Measurements from ENCODE around the gene EFNA5.

EFNA5 gene
- total RNA-seq, result 0.06 to 5.4 (median 0.74) reads per million in 9 experiments

DNA sequence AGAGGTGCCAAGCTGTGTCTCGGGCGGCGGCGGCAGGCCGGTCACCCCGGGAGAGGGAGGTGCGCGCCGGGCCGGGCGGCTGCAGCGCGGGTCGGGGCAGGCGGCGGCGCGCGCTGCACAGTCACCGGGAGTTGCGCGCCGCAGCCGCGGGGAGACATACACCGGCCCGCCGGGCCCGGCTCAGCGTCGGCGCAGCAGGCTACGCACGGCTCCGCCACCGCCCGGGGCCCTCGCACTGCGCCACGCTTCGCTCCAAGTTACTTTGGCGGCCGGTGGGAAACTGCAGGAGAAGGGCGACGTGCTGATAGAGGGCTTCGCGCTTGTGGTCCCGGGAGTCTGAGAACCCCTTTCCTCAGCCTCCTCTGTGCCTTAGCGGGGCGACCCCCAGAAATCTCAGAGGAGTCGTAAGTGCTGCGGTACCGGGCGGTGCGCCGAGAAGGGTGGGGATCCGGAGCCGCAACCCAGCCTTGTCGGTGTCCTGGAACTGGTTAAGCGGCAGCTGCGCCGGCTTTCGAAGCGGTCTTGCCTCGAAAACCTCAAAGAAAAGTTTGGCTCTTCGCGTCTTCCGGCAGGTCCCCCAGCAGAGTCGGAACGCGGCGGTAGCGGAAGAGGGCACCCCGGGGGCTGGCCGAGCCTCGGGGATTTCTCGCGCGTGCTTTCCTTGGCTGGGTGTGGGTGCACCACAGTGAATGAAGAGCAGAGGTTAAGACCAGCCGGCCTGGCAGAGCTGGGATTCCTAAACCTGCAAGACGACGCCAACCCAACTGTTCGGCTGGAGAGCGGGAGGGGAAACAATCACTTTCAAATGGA lies at the start of gene EFNA5:
Gene EFNA5 (minus strand): TSS at position 6 of the 810 bp plus-strand sequence.
- peaks cover 15% of the 10 kb centered on the region for H3K36me3 Mint-ChIP-seq (ENCODE audit: insufficient read depth)
- H3K4me3 Mint-ChIP-seq, result peak within 1 kb of the TSS; percentile 77 to 78
- DNase-seq (peak; percentile 11 to 40 (median 20)), ATAC-seq (replicated peaks) (peak; percentile 53)
- H3K9me3 Mint-ChIP-seq, result no peaks in the 10 kb centered on the region
- H3K27ac Mint-ChIP-seq, result no peak within 1 kb of the TSS
- peaks cover 56 to 81% of the 10 kb centered on the region in 2 donors for H3K27me3 Mint-ChIP-seq
- peaks cover 28 to 31% of the 10 kb centered on the region in 2 donors for H3K4me1 Mint-ChIP-seq (ENCODE audit: low read depth in 2 of 2)

DNA sequence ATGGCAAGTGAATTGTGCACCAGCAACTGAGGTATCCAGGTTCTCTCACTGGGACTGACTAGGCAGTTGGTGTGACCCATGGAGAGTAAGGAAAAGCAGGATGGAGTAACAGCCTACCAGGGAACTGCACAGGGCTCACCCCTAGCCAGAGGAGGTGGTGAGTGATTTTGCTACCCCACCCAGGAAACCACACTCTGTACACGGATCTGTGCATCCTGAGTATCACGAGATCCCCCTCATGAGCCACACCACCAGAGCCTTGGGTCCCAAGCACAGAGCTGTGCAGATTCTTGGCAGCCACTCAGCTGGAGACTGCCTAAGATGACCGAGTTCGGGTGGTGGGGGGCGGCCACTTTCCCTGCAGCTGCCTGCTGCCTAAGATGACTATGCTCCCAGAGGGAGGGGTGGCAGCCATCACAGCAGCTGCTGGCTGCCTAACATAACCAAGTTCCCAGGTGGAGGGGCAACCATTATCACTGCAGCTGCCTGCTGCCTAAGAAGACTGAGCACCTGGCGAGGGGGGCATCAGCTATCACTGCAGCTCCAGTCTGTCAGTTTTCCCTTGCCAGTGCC lies 48.4 kb upstream of the EFNA5 start:
- no peak for DNase-seq
- peaks cover 4% of the 10 kb centered on the region for H3K36me3 Mint-ChIP-seq (ENCODE audit: insufficient read depth)
- H3K9me3 Mint-ChIP-seq, result peaks cover 12 to 14% of the 10 kb centered on the region in 2 donors
- peaks cover 11 to 26% of the 10 kb centered on the region in 2 donors for H3K27me3 Mint-ChIP-seq
- ATAC-seq (replicated peaks), result no peak
- no peak overlapping the region for H3K4me3 Mint-ChIP-seq
- no peaks in the 10 kb centered on the region for H3K4me1 Mint-ChIP-seq (ENCODE audit: low read depth in 2 of 2)
- H3K27ac Mint-ChIP-seq, result no peak overlapping the region

DNA sequence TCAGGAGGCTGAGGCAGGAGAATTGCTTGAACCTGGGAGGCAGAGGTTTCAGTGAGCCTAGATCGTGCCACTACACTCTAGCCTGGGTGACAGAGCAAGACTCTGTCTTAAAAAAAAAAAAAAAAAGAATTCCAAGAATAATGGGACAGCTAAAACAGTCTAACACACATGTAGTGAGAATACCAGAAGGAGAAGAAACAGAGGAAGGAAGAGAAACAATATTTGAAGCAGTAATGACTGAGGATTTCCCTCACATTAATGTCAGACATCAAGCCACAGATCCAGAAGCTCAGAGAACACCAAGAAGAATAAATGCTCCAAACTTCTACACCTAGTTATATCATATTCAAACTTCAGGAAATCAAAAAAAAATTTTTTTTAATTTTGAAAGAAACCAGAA lies 47.1 kb upstream of the EFNA5 start:
- DNase-seq (no peak), ATAC-seq (replicated peaks) (no peak)
- H3K4me3 Mint-ChIP-seq, result no peak overlapping the region
- no peak overlapping the region for H3K27ac Mint-ChIP-seq
- H3K36me3 Mint-ChIP-seq (ENCODE audit: insufficient read depth), result no peaks in the 10 kb centered on the region
- H3K27me3 Mint-ChIP-seq, result peaks cover 14 to 30% of the 10 kb centered on the region in 2 donors
- no peaks in the 10 kb centered on the region for H3K4me1 Mint-ChIP-seq (ENCODE audit: low read depth in 2 of 2)
- H3K9me3 Mint-ChIP-seq, result peaks cover 11 to 14% of the 10 kb centered on the region in 2 donors

DNA sequence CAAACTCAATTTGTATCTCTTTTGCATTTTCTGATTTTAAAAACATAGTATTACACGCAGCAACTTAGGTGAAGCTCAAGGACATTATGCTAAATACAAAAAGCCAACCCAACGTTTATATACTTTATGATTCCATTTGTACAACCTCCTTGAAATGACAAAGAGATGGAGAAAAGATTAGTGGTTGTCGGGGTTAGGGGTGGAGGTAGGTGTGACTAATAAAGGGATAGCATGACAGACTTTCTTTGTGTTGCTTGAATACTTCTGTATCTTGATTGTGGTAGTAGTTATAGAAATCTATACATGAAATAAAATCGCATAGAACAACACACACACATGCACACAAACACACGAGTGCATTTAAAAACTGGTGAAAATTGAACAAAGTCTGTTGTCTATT lies 42.5 kb upstream of the EFNA5 start:
- Mint-ChIP-seq H3K27ac (no peak overlapping the region), H3K4me3 (no peak overlapping the region), H3K4me1 (ENCODE audit: low read depth in 2 of 2) (no peaks in the 10 kb centered on the region), H3K36me3 (ENCODE audit: insufficient read depth) (no peaks in the 10 kb centered on the region), H3K9me3 (no peaks in the 10 kb centered on the region), H3K27me3 (peaks cover 14 to 15% of the 10 kb centered on the region in 2 donors)
- no peak for ATAC-seq (replicated peaks)
- DNase-seq, result no peak

DNA sequence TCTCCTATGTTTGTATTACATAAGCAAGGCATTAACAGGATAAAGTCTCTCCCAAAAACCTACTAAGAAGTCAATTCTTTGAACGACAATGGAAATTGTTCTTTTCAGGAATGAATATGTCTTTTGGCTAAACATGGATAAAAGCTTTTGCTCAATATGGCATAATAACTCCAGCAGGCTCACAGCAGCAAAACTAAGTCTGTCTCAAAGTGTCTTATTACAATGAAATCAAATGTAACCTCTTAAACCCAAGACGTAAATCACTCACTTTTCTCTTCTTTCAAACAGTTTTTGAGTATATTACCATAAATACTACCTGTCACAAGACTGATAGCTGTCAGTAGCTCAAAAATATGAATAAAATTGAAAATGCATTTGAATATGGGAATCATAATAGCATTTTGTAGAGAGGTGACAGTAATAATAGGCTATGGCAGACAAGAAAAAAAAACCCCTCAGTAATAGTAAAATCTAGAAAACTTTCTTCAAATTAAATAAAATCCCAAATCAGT lies 41.7 kb upstream of the EFNA5 start:
- Mint-ChIP-seq H3K4me1 (ENCODE audit: low read depth in 2 of 2) (no peaks in the 10 kb centered on the region), H3K4me3 (no peak overlapping the region), H3K9me3 (peaks cover 3 to 8% of the 10 kb centered on the region in 2 donors), H3K27ac (no peak overlapping the region), H3K27me3 (peaks cover 14 to 21% of the 10 kb centered on the region in 2 donors), H3K36me3 (ENCODE audit: insufficient read depth) (no peaks in the 10 kb centered on the region)
- ATAC-seq (replicated peaks) (no peak), DNase-seq (no peak)

DNA sequence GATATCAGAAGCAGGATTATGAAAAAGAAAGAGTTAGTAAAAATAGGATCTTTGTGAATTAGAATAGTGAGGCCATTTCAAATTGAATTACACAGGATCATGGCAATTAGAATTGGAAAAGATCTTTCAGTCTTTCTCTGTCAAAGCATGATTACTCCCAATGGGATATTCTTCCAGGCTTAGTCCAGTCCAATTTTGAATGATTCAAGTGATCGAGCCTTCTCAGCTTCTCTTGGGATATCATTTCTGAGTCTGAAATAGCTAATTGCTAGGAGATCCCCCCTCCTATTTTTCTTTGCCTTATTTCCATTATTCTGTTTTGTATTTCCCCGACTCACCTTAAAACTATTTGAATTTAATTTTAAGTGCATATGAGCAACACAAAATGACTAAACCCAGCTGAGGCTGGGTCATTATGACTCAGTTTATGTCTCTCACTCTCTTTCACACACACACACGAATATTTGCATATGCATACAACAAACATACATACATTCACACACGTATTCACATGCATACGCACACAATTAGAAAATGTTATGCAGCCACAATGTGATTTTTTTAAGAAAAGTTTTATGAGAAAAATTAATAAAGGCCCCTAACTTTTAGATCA lies 34.8 kb upstream of the EFNA5 start:
- Mint-ChIP-seq H3K9me3 (peaks cover 3 to 11% of the 10 kb centered on the region in 2 donors), H3K4me3 (no peak overlapping the region), H3K4me1 (ENCODE audit: low read depth in 2 of 2) (no peaks in the 10 kb centered on the region), H3K27ac (no peak overlapping the region), H3K27me3 (peaks cover 29 to 34% of the 10 kb centered on the region in 2 donors), H3K36me3 (ENCODE audit: insufficient read depth) (no peaks in the 10 kb centered on the region)
- no peak for DNase-seq
- no peak for ATAC-seq (replicated peaks)

DNA sequence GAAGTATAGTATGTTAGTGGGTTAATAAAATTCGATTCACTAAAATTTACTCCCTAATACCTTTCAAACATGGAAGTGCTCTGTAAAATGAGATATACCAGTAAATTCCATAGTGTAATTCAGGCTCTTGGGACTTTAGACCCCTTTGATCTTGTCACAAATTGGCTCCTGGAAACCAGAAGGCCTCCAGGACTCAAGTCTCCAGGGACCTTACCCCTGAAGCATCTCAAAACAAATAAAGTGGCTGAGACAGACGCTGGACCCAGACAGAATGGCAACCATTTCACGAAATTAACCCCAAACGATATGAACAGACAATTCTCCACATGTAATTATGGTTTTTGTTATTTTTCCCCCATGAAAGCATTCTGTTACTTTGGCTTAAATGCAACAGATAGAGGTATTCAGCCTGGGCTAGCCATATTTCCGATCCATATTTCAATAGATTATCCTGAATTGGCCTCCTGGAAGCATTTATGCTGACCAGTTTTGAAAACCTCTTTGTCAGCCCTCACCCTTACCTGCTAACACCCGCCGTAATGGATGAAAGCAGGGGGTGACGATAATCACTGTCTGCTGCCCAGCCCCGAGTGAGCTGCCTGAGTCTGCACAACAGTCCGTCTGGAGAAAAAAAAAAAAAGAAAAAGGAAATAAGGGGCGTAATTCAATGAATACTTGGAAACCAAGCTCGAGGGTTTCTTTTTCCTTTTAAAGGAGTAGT lies 34.1 kb upstream of the EFNA5 start:
- no peak overlapping the region for H3K4me3 Mint-ChIP-seq
- DNase-seq, result no peak

DNA sequence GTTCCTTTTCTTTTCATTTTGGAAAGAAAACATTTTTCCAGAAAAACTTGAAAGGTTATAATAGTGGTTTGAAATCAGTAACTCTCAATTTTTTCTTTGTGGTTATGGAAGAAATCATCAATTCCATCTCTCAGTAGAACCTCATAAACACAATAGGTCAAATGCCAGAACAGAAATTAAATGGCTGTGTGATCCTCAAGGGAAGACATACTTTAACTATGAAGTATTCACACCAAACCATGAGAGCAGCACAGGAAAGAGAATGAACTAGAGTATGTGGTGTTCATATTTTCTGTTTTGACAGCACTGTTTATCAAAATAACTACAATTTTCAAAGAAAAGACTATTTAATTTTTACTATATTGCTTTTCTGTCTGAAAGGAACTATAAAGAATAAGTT lies 29.7 kb upstream of the EFNA5 start:
- no peak for DNase-seq
- no peak for ATAC-seq (replicated peaks)
- Mint-ChIP-seq H3K27me3 (peaks cover 24 to 27% of the 10 kb centered on the region in 2 donors), H3K4me3 (no peak overlapping the region), H3K9me3 (no peaks in the 10 kb centered on the region), H3K36me3 (ENCODE audit: insufficient read depth) (no peaks in the 10 kb centered on the region), H3K4me1 (ENCODE audit: low read depth in 2 of 2) (no peaks in the 10 kb centered on the region), H3K27ac (no peak overlapping the region)

More for the DNA sequence above, 34.1 kb upstream of the EFNA5 start:
- ATAC-seq (replicated peaks), result no peak
- no peaks in the 10 kb centered on the region for H3K4me1 Mint-ChIP-seq (ENCODE audit: low read depth in 2 of 2)
- no peak overlapping the region for H3K27ac Mint-ChIP-seq
- peaks cover 3 to 11% of the 10 kb centered on the region in 2 donors for H3K9me3 Mint-ChIP-seq
- H3K36me3 Mint-ChIP-seq (ENCODE audit: insufficient read depth), result no peaks in the 10 kb centered on the region
- H3K27me3 Mint-ChIP-seq, result peaks cover 29 to 34% of the 10 kb centered on the region in 2 donors

DNA sequence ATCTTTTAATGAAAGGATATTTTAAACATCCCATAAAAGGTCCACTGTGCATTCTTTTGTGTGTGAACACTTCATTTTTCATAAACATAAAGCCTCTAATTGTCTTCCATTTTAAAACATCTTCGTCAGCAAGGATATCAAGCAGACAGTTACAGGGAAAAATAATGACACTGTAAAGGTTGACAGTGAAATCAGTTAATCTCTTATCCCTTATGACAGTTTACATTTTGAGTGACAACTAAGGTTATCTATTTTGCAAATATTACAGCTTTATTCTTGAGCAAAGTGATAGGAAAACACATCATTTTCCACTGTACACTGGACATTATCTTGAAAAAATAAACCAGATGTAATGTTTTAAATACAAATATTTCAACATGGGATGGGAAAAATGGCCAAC lies 28.7 kb upstream of the EFNA5 start:
- ATAC-seq (replicated peaks) (no peak), DNase-seq (no peak)
- peaks cover 14 to 18% of the 10 kb centered on the region in 2 donors for H3K27me3 Mint-ChIP-seq
- no peaks in the 10 kb centered on the region for H3K9me3 Mint-ChIP-seq
- no peaks in the 10 kb centered on the region for H3K36me3 Mint-ChIP-seq (ENCODE audit: insufficient read depth)
- H3K27ac Mint-ChIP-seq, result no peak overlapping the region
- H3K4me3 Mint-ChIP-seq, result no peak overlapping the region
- H3K4me1 Mint-ChIP-seq (ENCODE audit: low read depth in 2 of 2), result no peaks in the 10 kb centered on the region

DNA sequence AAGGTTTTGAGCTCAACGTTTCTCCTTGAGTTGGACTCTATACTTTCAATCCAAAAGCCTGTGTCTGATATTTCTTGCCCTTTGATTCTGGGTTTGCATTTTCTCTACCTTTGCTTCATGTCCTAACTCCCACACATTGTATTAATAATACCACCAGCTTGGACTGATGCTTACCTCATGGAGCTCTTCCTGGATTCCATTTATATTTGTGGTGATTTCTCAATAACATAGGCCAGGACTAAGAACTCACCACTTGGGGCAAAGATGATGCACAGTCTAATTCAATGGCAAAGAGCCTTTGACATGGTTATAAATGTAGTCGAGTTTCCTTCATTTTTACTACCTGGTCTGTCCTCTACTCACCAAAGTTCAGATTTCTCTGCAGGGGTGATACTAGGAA lies 27.5 kb upstream of the EFNA5 start:
- Mint-ChIP-seq H3K36me3 (ENCODE audit: insufficient read depth) (no peaks in the 10 kb centered on the region), H3K27me3 (peaks cover 14 to 17% of the 10 kb centered on the region in 2 donors), H3K4me3 (no peak overlapping the region), H3K4me1 (ENCODE audit: low read depth in 2 of 2) (no peaks in the 10 kb centered on the region), H3K9me3 (no peaks in the 10 kb centered on the region), H3K27ac (no peak overlapping the region)
- no peak for ATAC-seq (replicated peaks)
- no peak for DNase-seq

DNA sequence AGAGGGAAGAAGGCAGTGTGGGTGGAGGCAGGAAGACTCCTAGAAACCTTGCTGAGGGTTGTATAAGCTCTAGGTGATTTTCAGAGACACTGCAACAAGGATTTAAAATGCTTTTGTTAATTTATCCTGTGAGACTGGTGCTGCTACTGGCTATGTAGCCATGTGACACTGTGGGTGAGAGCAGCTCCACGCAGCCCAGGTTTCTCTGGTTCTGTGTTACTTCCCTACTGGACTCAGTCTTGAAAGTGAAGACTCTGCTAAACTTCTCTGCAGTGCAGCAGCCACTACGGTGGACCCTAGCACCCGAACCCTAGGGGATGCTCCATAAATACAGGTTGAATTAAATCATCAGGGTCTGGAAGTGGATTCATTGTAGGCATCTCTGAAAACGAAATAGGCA lies 25.8 kb upstream of the EFNA5 start:
- DNase-seq (no peak), ATAC-seq (replicated peaks) (no peak)
- no peak overlapping the region for H3K4me3 Mint-ChIP-seq
- H3K4me1 Mint-ChIP-seq (ENCODE audit: low read depth in 2 of 2), result no peaks in the 10 kb centered on the region
- peaks cover 0 to 10% of the 10 kb centered on the region in 2 donors for H3K27me3 Mint-ChIP-seq
- no peak overlapping the region for H3K27ac Mint-ChIP-seq
- H3K9me3 Mint-ChIP-seq, result no peaks in the 10 kb centered on the region
- H3K36me3 Mint-ChIP-seq (ENCODE audit: insufficient read depth), result no peaks in the 10 kb centered on the region

DNA sequence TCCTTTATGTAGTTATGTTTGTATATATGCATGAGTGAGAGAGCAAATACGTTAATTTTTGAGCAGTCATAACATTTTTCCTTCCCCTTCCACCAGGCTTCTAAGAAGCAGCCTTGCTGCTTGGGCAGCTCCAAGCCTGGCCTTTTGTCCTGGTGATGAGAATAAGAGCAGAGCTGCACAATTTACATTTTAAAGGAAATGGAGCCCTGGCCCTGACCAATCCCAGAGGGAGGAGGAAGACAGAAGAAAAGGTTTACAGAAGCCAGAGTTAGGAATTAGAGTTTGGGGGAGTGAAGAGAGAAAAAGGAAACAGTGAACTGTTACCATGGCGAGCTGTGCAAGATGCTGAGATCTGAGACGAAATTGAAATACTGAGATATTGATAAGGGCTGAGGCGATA lies 25.3 kb upstream of the EFNA5 start:
- H3K27me3 Mint-ChIP-seq, result peaks cover 0 to 13% of the 10 kb centered on the region in 2 donors
- H3K36me3 Mint-ChIP-seq (ENCODE audit: insufficient read depth), result no peaks in the 10 kb centered on the region
- H3K9me3 Mint-ChIP-seq, result no peaks in the 10 kb centered on the region
- ATAC-seq (replicated peaks), result no peak
- no peak overlapping the region for H3K27ac Mint-ChIP-seq
- no peak overlapping the region for H3K4me3 Mint-ChIP-seq
- DNase-seq, result no peak
- no peaks in the 10 kb centered on the region for H3K4me1 Mint-ChIP-seq (ENCODE audit: low read depth in 2 of 2)

DNA sequence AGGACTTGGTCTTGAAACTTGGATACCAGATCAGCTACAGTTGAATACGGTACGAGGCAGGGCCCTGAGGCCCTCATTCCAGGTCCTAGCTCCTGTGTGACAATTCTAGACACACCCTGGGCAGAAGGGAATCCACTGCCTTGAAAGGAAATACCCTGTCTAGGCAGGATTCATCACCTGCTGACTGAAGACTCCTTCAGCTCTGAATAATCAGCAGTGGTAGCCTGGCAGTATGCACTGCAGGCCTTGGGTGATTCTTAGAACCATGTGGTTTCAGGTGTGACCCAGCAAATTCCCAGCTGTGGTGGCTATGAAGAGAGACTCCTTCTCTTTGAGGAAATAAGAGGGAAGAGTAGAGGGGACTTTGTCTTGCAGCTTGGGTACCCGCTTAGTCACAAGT lies 17.2 kb upstream of the EFNA5 start:
- DNase-seq (no peak), ATAC-seq (replicated peaks) (no peak)
- Mint-ChIP-seq H3K27ac (no peak overlapping the region), H3K4me1 (ENCODE audit: low read depth in 2 of 2) (no peaks in the 10 kb centered on the region), H3K9me3 (no peaks in the 10 kb centered on the region), H3K4me3 (no peak overlapping the region), H3K27me3 (peaks cover 26 to 52% of the 10 kb centered on the region in 2 donors), H3K36me3 (ENCODE audit: insufficient read depth) (no peaks in the 10 kb centered on the region)
